IPS-NIHi11 (cell line): ENCODE results near the gene ZNHIT2.

Experiments used
- DNase-seq: peaks from one replicate; pipeline ENCODE4 v3.0.0; 2012; ENCODE audit warnings: mixed read lengths, low spot score

Gene ZNHIT2

GRCh38 chr11:65134240-65134951 lies 16.9 kb upstream of the ZNHIT2 start, which contains the start of gene SYVN1:
Gene SYVN1 (minus strand): TSS chr11:65134519. CDS start chr11:65133601, 918 bp downstream.
- peak; percentile 92 for DNase-seq

DNA sequence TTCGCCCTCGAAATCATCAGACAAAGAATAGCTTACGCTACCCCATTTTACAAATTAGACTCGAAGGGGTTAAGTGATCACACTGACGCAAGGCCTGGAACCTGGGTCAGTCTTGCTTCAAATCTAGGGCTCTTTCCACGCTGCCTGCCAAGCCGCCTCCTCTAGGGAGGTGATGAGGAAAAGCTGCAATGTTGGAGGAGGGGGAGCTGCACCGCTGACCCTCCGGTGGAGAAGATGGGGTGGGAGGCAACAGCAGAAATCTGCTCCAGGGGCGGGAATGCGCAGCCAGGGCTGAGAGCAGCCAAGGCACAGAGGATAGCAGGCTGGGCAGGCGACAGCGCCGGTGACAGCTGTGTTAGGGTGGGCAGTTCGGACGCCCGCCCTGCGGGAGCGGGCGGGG lies 16.2 kb upstream of the ZNHIT2 start:
- DNase-seq: no peak

- peak; percentile 72 for DNase-seq
Observed at GRCh38 chr11:65132988-65133700, 15.6 kb upstream of the ZNHIT2 start.

DNA sequence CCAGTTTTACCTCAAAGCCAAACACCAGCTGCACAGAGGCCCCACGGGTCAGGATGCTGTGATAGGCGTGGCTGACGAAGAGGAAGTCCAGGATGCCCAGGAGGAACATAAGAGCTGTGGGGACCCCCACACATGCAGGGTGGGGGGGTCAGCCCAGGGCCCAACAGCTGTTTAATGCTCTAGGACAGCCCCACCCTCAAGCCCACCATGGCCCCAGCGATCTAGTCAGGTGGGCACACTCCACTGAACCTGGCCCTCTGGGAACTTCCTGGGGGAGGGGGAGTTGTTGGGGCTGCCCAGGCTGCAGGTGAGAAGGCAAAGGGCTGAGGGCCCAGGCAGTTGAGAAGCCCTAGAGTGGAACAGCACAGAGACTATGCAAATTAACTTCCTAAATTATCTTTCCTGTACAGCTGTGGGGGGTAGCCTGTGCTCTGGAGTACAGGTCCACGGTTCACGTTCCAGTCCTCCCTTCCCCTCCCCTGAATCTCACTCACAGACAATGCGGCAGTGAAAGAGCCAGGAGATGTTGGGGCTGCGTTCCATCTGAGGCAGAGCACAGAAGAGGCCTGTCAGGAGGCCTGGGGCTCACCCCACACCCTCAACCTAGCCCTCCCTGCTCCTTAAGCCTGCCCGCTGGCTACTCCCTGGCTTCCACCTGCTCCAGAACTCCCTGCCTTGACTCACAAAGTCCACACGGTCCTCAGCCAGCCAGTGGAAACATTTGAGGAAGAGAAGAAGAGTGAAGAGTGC lies 14.9 kb upstream of the ZNHIT2 start:
- DNase-seq: no peak

GRCh38 chr11:65131895-65132237 lies 14.4 kb upstream of the ZNHIT2 start:
- DNase-seq: no peak

DNA sequence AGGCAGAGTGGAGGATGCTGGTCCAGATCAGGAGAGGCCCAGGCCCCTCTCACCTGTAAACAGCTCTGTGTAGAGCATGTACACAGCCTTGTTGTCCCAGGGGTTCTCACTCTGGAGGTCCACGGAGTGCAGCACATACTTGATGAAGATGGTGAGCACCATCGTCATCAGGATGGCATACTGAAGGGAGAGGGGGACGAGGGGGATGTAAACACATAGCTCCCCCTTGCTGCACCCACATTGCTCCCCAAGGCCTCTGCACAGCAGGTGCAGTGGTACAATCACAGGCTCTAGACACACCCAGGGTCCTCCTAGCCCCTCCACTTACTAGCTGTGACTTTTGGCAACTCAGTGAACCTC lies 13.9 kb upstream of the ZNHIT2 start:
- DNase-seq: no peak

GRCh38 chr11:65130631-65131416 lies 13.3 kb upstream of the ZNHIT2 start:
- DNase-seq: no peak

- DNase-seq: no peak
Observed at GRCh38 chr11:65129649-65130441, 12.3 kb upstream of the ZNHIT2 start.

GRCh38 chr11:65128182-65129145 lies 11.0 kb upstream of the ZNHIT2 start:
- DNase-seq: no peak

GRCh38 chr11:65127473-65128181 lies 10.1 kb upstream of the ZNHIT2 start:
- no peak for DNase-seq

DNA sequence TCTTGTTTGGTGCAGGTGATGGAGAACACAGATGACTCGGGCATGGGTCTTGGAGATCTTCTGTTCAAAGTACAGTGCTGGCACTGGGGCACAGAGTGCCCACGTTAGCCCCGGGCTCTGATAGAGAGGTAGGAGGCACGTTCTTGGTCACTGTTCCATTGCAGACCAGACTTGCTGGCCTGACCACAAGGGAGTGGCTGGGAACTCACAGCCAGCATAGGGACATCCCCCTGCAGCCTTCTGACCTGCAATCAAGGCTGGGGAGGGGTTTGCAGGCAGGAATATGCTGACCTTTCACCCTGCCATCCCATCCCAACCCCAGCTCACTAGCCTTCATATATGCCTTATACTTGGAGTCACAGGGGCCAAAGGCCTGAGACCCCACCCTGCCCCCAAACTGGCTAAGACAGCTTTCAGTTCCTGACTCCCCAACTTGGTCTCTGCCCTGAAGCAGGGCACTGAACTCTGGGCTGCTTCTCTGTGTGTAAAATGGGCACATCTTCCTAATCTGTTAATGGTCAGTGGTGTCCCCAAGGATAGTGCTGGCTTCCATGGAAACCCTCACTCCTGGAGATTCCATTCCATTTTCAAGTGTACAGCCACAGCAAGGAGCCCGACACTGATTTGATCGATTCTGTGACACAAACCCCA lies 9.2 kb upstream of the ZNHIT2 start:
- no peak for DNase-seq

GRCh38 chr11:65125197-65126056 lies 7.9 kb upstream of the ZNHIT2 start:
- no peak for DNase-seq

DNA sequence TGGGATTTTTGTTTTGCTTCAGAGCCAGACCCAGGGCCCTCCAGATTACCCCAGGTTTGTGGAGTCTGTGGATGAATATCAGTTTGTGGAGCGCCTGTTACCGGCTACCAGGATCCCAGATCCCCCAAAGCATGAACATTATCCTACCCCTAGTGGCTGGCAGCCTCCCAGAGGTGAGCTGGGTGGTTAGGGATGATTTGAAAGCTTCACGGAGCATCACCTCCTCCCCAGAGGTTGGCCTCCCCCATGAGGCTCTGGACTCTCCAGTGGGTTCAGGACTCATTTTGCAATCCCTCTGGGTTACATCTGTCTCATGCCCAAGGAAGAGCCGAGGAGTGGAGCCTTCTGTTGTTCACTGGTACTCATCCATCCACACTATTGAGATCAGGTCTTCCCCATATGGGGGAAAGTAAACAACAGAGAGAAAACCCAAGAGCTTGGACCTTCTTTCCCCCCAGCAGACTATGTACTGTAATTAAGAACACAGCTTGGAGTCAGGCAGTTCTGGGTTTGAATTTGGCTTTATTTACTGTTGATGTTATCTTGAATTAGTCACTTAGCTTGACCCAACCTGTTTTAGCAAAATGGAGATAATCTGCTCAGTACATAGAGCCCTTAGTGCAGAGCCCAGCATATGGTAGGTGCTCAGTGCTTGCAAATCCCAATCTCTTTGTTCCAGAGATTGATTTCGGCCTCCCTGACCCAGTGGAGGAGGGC lies 7.1 kb upstream of the ZNHIT2 start:
- DNase-seq: no peak

DNA sequence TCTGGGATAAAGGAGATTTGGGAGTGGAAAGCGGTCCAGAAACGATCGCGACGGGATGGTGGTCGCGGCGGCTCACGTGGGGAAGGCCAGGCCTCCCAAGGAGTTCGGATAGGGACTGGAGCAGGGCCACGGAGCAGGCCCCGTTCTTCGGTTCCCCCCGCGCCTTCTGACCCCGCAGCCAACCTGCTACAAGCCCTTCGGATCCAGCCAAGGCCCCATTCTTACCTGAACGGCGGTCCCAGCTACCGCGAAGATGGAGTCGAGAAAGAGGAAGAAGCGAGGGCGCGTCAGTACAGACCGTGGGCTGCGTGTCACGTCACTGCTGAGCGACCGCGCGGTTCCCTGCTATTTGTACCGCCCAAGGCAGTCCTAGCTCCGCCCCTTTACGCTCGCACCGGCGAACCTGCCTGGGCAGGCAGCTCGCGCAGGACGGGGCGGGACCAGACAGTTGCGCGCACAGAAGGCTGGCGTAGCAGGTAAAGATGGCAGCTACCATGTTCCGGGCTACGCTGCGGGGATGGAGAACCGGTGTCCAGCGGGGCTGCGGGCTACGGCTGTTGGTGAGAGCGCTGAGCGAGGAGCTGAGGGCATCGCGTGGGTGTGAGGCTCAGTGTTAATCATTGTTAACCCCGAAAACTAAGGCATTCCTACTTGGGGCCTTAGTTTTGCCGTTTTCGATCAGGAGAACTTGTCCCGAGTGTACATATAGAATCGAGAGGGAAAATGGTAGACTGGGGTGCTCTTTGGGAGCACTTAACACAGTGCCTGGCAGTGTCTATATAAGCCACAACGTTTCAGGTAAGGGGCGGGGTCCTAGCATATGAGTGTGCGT lies 4.6 kb upstream of the ZNHIT2 start, which contains the start of the genes FAU and MRPL49:
FAU (minus strand) TSS at position 270 of the 832 bp plus-strand sequence. CDS start 321 bp downstream, outside the sequence.
MRPL49 (plus strand) TSS at position 457 of the 832 bp plus-strand sequence; CDS start at position 483, 26 bp downstream.
- DNase-seq: peak; percentile 95

GRCh38 chr11:65121447-65121864 lies 4.0 kb upstream of the ZNHIT2 start:
- no peak for DNase-seq

- no peak for DNase-seq
Observed at GRCh38 chr11:65120831-65121230, 3.3 kb upstream of the ZNHIT2 start.
